A172 (cell line): ENCODE results near the gene IQSEC1. TPM values are rescaled to one million over a fixed set of nuclear protein-coding genes. Genes with fewer than 3 reads are reported as not detected.

Source experiments
- DNase-seq: peaks from one replicate; pipeline ENCODE4 v3.0.0-alpha.2; 2015; ENCODE audit warnings: low spot score
- total RNA-seq: library from RNA; depleted of rRNA; stranded (reverse); fragments of >200 nt; shearing (Covaris generic); gene quantifications from 2 replicates; pipeline ENCODE4 v1.2.3, GENCODE V29; 2014

Gene IQSEC1
- total RNA-seq, 1 experiment from 2014 or later: 25.8 TPM

- DNase-seq: no peak
These were observed 23.8 kb downstream of the IQSEC1 start for GRCh38 chr3:13049400-13049799.

DNA sequence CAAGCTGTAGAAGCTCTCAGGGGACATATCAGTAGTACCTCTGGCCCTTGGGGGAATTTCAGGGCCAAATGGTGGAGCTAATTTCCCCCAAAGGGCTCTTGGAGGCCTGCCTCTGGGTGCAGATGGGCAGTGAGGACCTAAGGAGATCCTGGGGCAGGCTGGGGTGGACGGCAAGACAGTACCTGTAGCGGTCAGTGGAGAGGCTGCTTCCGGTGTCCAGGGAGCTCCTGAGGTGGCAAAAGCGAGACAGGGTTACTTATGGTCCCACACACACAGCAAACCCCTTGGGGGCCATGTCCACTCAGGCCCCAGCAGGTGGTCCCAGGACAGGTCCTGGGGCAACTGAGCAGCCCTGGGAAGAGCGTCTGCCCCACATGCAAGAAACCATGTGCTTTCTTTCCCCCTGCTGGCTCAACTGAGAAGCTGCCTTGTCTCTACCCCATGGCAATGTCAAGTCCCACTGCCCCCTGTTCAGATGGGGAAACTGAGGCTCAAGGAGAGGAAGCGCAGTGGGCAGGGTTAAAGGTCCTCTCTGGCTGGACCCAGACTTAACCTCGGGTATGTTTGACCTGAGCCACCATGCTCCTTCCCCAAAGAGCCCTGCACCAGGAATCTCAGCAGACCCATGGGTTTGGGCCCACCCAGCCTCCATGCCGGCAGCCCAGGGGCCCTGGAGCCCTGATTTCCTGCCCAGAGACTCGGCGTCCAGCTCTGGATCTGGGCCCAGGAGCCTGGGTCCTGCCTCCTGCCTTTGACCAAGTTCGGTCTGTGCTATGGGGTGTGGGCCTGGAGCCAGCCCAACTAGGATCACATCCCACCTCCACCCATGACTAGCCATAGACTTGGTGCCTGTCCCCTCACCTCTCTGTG, 25.7 kb downstream of the IQSEC1 start:
- no peak for DNase-seq

- no peak for DNase-seq
These were observed 26.5 kb downstream of the IQSEC1 start for GRCh38 chr3:13046569-13047274.

- no peak for DNase-seq
These were observed 27.2 kb downstream of the IQSEC1 start for GRCh38 chr3:13045904-13046568.

GRCh38 chr3:13045241-13045903, 27.9 kb downstream of the IQSEC1 start:
- no peak for DNase-seq

DNA sequence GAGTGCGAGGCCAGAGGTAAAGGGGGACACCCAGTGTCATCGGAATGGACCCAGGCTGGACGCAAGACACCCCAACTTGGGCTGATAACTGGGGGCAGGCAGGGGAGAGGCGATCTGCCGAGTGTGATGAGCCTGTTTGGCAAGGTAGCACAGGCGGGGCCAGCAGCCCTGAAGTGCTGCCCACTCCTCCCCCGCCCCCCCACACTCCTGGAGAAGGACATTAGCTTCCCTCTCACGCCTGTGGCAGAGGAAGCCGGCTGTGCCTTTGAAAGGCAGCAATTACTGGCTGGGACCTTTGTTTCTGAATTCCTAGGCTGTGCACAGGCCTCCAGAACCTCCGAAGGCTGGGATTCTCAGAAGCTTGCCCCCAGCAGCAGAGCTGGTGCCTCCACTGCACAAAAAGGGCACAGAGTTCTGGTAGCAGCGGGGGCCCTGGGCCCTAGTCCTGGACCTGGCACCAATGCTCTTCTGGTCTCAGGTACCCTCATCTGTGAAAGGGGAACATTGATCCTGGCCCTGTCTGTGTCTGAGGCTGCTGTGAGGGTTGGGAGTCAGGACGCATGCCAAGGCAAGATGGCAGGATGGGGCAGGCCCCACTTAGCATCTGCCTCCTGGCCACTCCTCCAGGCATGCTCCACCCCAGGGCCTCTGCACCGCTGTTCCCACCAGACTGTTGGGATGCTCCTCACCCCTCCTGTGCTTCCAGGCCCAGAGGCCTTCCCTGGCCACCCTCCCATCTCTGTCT, 28.6 kb downstream of the IQSEC1 start:
- no peak for DNase-seq

DNA sequence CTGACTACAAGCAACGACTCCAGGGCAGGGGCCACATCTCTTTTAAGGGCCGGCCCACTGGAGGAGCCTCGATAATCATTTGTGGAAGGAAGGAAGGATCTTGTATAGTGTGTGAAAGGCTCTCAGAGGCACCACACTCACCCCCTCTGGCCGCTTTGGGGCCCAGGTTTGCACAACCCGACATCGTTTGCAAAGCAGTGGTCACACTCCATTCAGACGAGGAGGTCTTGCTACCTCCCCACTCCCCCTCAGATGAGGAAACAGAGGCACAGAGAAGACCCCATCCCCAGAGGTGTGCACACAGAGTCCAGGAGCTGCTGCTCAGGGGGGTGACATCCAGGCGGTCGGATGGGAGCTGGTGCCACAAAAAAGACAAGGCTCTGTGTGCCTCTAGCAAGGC, 29.6 kb downstream of the IQSEC1 start:
- DNase-seq: no peak

DNA sequence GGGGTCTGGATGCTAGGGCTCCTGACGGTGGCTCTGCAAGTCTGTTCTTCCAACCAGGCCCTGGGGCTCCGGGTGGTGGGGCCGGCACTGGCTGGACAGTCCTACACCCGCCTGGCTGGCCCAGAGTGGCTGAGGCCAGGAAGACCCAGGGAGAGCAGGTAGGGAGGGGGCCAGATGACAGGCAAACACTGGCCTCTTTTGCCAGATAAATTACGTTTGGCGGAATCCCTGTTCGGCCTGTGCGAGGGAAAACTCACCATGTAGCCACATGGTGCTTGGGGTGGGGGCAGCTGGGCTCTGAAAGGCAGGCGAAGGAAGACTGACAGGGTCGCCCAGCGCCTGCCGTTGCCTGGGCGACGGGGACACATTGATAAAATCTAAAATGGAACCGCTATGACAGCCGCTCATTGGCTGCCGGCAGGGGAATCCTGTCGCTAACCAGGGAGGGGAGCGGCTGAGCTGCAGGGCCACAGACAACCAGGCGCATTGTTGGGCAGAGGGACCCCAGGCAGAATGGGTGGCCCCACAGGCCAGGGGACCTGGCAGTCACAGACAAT, 30.4 kb downstream of the IQSEC1 start:
- DNase-seq: no peak

GRCh38 chr3:13042127-13042701, 31.0 kb downstream of the IQSEC1 start:
- no peak for DNase-seq

GRCh38 chr3:13041113-13041776, 32.0 kb downstream of the IQSEC1 start:
- DNase-seq: no peak

DNA sequence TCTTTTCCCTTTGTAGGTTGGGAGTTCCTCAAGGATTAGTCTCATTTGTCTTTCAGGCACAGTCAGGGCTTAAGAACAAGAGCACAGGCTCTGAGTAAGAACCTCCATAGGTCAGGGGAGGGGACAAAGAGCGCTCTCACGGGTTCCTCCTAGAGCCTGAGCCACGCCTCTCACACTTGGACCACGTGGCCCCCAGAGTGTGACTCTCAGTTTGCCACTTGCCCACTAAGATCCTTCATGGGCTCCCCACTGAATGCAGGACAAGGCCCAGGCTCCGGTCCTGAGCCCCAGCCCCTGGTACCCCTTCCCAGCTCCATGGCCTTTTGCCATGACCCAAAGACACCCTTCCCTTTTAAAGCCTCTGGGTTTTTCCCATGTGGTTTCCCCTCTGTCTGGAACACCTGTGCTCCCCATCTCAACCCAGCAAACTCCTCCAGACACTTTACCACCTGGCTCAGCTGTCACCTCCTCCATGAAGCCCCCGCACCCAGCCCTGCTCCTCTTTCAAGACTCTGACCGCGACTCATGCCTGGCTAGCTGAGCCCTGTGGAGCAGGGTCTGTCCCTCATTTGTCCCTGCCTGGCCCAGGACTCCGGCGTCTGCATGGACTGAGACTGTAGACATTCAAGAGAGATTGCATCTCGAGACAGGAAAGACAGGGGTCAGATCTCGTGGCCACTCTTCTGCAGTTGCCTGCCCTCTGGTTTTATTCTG, 32.7 kb downstream of the IQSEC1 start:
- no peak for DNase-seq

GRCh38 chr3:13039213-13039896, 33.9 kb downstream of the IQSEC1 start:
- no peak for DNase-seq

DNA sequence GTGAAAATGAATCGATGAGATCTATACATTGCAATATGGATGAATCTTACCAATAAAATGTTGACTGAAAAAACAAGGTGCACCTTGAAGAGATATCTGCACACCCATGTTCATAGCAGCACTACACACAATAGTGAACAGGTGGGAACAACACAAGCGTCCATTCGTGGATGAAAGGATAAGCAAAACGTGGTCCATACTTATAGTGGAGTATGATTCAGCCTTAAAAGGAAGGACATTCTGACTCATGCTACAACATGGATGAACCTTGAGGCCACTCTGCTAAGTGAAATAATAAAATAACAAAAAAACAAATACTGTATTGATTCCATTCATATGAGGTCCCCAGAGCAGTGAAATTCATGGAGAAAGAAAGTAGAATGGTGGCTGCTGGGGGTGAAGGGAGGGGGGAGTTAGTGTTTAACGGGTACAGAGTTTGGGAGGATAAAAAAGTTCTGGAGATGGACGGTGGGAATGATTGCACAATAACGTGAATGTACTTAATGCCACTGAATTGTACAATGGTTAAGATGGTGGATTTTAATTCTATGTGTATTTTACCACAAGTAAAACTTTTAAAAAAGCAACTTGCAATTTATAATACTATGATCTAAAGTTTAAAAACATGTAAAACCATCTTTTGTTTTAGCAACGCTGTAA, 35.6 kb downstream of the IQSEC1 start:
- DNase-seq: no peak

DNA sequence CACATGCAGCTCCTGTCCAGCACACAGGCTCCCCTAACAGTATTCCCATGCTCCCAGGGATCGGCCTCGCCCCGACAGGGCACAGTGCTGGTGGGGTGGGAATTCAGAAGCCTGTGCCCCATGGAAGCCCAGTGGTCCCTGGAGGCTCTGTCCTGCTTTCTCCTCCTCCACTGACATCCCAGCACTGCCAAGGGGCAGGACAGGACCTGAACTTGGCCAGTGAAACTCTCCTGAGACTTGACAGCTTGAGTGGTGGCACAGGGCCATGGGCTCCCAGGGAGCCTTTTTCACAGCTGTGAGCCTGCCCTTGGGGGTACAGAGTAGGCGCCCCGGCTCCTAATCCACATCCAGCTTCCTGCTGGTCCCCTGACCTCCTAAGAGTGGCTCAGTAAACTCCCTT, 38.4 kb downstream of the IQSEC1 start:
- DNase-seq: no peak

DNA sequence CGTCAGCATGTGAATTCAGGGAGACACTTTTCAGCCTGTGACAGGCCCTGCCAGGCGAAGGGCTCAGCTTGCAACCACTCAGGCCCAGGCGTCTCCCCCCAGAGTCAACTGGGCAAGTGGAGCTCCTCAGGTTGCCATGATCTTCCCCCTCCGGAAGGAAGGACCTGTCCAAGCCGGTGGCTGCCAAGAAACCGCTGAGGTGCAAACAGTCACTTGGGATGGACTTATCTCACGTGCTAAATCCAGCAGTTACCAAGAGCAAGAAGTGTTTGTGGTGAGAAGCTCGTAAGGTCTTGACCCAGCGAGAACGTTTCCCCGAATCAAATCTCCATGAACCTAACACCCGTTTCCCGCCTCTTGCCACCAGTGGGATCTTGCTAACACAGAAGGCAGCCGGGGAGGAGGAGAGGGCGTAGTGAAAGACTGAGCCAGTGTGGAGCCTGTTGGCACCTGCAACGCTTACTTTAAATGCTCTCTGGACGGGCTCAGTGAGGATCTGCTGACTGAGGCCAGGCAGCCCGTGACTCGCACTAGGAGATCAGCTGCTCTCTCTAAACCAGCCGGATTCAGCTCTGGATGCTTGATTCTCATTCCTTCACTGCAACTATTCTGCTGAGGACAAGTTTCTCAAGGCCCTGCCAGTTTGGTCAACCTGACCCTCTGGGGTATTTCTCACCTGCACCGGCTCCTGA, 39.0 kb downstream of the IQSEC1 start:
- DNase-seq: no peak

GRCh38 chr3:13032206-13032605, 41.0 kb downstream of the IQSEC1 start:
- no peak for DNase-seq

DNA sequence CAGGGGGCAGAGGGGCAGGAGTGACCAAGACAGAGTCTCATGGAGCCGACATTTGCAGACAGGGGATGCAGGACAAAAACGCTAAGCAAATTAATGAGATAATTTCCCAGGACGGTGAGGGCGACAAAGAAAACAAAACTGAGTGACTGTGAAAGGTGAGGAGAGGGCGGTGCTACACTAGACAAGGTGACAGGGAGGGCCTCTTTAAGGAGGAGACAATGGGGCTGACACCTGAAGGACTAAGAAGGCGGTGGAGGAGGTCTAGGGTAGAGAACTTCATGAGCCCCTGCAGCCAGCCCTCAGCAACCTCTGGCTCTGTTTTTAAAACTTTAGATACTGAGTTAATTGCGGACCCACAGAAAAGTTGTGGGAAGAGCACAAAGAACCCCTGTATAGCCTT, 41.6 kb downstream of the IQSEC1 start:
- no peak for DNase-seq

DNA sequence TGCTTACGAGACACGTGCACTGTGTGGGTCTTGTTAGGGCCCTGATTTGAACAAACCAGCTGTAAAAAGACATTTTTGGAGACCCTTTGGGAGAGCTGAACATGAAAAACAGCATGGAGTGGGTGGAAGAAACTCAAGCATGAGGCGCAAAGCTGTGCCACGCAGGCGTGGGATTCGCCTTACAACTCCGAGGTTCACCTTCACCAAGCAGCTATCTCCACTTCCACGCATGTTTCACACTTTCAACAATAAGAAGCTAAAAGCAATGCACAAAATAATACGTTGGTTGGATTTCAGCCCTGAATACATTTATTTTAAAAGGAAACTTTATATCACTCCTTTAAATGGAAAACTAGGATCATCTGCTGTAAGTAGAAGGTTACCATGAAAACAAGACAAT, 42.5 kb downstream of the IQSEC1 start:
- DNase-seq: no peak
